HepG2 (cell line): ENCODE data around the gene SLC7A10.

Experiments used
- CEBPB ChIP-seq: IDR thresholded peaks from 2 replicates; pipeline ENCODE4 v1.6.1; 2011; ENCODE audit warnings: low read depth, low read length, improper control_type of control experiment, borderline replicate concordance
- CTCF ChIP-seq: sonication (generic); formaldehyde crosslinking; IDR thresholded peaks from 2 replicates; pipeline ENCODE4 v1.5.0; 2020; ENCODE audit warnings: mild to moderate bottlenecking, missing genetic modification reagents, moderate library complexity
- ESRRA ChIP-seq: sonication (generic); formaldehyde crosslinking; IDR thresholded peaks from 2 replicates; pipeline ENCODE4 v1.5.1; 2020; ENCODE audit warnings: mild to moderate bottlenecking, low read depth, missing genetic modification reagents
- NFKBIZ ChIP-seq: IDR thresholded peaks from 2 replicates; pipeline ENCODE4 v1.6.1; 2018; ENCODE audit warnings: missing genetic modification reagents, missing compliant biosample characterization
- RAD21 ChIP-seq: fragments of 450-650 bp; formaldehyde crosslinking; IDR thresholded peaks from 2 replicates; pipeline ENCODE4 v1.5.0; 2020; ENCODE audit warnings: mild to moderate bottlenecking
- SP1 ChIP-seq, 2 experiments: fragments of 450-650 bp in 1 of 2; sonication (generic) in 1 of 2; formaldehyde crosslinking in 1 of 2; IDR thresholded peaks; 2 replicates each; pipeline versions ENCODE4 v1.4.0 to v1.6.1; 2016 to 2020; ENCODE audit warnings: missing genetic modification reagents in 1 of 2
- TCF12 ChIP-seq, 2 experiments: fragments of 450-650 bp in 1 of 2; sonication (generic) in 1 of 2; formaldehyde crosslinking in 1 of 2; IDR thresholded peaks; 2 replicates each; pipeline versions ENCODE4 v1.6.1 to v1.8.0; 2017 to 2022; ENCODE audit warnings: antibody characterized with exemption in 1 of 2, mild to moderate bottlenecking in 1 of 2, missing genetic modification reagents in 1 of 2, moderate library complexity in 1 of 2
- ZNF251 ChIP-seq: sonication (generic); formaldehyde crosslinking; IDR thresholded peaks from 2 replicates; pipeline ENCODE4 v1.9.0; 2021; ENCODE audit warnings: mild to moderate bottlenecking, missing genetic modification reagents
- ZNF639 ChIP-seq: conservative IDR thresholded peaks from 2 replicates; pipeline ENCODE4 v1.6.1; 2018; ENCODE audit warnings: missing genetic modification reagents
- TF ChIP-seq, protein P1 (sequence below): sonication (generic); formaldehyde crosslinking; IDR thresholded peaks from 2 replicates; pipeline ENCODE4 v1.5.0; 2020; ENCODE audit warnings: missing genetic modification reagents

GRCh38 chr19:33261511-33262189 is 36.0 kb upstream of the SLC7A10 start:
- TF ChIP-seq ZNF639 (CRISPR knock-in tag) (no peak), RAD21 (CRISPR knock-in tag) (no peak), CTCF (CRISPR knock-in tag) (no peak), NFKBIZ (CRISPR knock-in tag) (no peak), CEBPB (no peak), ESRRA (CRISPR knock-in tag) (no peak), ZNF251 (CRISPR knock-in tag) (no peak), TCF12 (IDR thresholded peaks at IDR 0.05) (no peak), TCF12 (CRISPR knock-in tag; IDR thresholded peaks at IDR 0.05) (no peak), SP1 (IDR thresholded peaks at IDR 0.05) (no peak), SP1 (CRISPR knock-in tag; IDR thresholded peaks at IDR 0.05) (no peak)
- TF ChIP-seq, protein P1, sequence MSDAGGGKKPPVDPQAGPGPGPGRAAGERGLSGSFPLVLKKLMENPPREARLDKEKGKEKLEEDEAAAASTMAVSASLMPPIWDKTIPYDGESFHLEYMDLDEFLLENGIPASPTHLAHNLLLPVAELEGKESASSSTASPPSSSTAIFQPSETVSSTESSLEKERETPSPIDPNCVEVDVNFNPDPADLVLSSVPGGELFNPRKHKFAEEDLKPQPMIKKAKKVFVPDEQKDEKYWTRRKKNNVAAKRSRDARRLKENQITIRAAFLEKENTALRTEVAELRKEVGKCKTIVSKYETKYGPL (CRISPR knock-in tag), result no peak
